Kidney epithelial cell (primary cell): Measurements from ENCODE around the gene AP3B1. TPM values are rescaled to one million over a fixed set of nuclear protein-coding genes. Genes with fewer than 3 reads are reported as not detected.

Experiments used
- DNase-seq: peaks from one replicate; pipeline ENCODE4 v3.0.0-alpha.2; 2010; ENCODE audit warnings: low read depth
- H3K27me3 ChIP-seq: 2 replicates; pipeline ENCODE4 v1.6.0; 2011; ENCODE audit warnings: low read length; ENCODE audit not compliant: control insufficient read depth, insufficient read depth
- H3K36me3 ChIP-seq: 2 replicates; pipeline ENCODE4 v1.5.1; 2011; ENCODE audit warnings: low read length; ENCODE audit not compliant: control insufficient read depth, insufficient read depth
- H3K4me3 ChIP-seq: 2 replicates; pipeline ENCODE4 v1.5.1; 2011; ENCODE audit warnings: low read depth, mild to moderate bottlenecking, control low read depth, low read length
- total RNA-seq: library from RNA; depleted of rRNA; stranded (reverse); fragments of >200 nt; gene quantifications from 2 replicates; pipeline ENCODE4 v1.2.3, GENCODE V29; 2015
- TF ChIP-seq, protein P1 (sequence below): IDR thresholded peaks from 2 replicates; pipeline ENCODE4 v1.5.1; 2011; ENCODE audit warnings: mild to moderate bottlenecking, moderate library complexity, low read length, control low read depth, inconsistent platforms; ENCODE audit not compliant: insufficient read depth, poor library complexity, severe bottlenecking

The AP3B1 gene
- total RNA-seq, 1 donor from 2014 or later = 36.4 TPM

DNA sequence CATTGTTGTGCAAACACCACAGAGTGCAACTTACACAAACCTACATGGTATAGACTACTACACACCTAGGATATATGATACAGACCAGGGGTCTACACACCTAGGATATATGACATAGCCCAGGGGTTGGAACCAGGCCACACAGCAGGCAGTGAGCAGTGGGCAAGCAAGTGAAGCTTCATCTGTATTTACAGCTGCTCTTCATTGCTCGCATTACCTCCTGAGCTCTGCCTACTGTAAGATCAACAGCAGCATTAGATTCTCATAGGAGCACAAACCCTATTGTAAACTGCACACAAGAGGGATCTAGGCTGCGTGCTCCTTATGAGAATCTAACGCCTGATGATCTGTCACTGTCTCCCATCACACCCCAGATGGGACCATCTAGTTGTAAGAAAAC lies 56.6 kb downstream of the AP3B1 start:
- TF ChIP-seq, protein P1, sequence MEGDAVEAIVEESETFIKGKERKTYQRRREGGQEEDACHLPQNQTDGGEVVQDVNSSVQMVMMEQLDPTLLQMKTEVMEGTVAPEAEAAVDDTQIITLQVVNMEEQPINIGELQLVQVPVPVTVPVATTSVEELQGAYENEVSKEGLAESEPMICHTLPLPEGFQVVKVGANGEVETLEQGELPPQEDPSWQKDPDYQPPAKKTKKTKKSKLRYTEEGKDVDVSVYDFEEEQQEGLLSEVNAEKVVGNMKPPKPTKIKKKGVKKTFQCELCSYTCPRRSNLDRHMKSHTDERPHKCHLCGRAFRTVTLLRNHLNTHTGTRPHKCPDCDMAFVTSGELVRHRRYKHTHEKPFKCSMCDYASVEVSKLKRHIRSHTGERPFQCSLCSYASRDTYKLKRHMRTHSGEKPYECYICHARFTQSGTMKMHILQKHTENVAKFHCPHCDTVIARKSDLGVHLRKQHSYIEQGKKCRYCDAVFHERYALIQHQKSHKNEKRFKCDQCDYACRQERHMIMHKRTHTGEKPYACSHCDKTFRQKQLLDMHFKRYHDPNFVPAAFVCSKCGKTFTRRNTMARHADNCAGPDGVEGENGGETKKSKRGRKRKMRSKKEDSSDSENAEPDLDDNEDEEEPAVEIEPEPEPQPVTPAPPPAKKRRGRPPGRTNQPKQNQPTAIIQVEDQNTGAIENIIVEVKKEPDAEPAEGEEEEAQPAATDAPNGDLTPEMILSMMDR = no peak
- Histone ChIP-seq H3K36me3 (no peaks in the 10 kb centered on the region), H3K27me3 (no peaks in the 10 kb centered on the region), H3K4me3 (no peak overlapping the region)
- no peak for DNase-seq

DNA sequence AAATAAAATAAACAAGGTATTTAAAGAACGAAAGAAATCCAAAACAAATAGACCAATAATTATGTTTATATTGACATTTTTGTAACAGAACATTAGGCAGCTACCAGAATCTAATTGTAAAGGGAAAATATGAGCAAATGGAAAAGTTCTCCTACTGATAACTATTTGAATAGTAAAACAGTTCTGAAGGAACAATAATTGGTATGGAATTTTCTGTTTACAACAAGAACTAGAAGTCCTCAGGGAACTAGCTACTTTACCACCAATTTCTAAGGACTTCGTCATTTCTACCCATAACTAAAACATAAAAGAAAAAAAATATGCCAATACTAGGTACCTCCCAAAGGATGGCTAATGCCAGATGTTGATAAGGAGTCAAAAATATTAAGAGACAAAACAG lies 58.5 kb downstream of the AP3B1 start:
- no peak for DNase-seq
- H3K27me3 ChIP-seq = no peaks in the 10 kb centered on the region
- TF ChIP-seq, protein P1 = no peak
- no peak overlapping the region for H3K4me3 ChIP-seq
- H3K36me3 ChIP-seq = no peaks in the 10 kb centered on the region

DNA sequence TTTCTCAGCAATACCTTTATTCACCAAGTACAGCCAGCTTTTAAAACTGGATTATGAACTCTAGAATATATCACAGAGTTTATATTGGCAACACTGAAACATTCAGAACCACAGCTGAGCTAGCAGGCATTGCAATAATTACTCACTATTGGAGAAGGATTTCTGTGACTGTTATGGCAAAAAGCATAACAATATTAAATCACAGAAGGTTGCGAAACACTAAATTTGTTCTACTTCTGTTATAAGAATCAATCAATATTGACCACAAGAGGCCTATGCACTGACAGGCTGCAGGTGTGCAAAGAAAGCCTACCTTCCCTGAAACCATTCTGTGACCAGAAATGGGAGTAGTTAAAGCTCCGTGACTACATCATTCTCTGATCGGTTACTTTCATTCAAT lies 59.2 kb downstream of the AP3B1 start:
- Histone ChIP-seq H3K36me3 (no peaks in the 10 kb centered on the region), H3K27me3 (no peaks in the 10 kb centered on the region), H3K4me3 (no peak overlapping the region)
- no peak for DNase-seq
- TF ChIP-seq, protein P1 = no peak

DNA sequence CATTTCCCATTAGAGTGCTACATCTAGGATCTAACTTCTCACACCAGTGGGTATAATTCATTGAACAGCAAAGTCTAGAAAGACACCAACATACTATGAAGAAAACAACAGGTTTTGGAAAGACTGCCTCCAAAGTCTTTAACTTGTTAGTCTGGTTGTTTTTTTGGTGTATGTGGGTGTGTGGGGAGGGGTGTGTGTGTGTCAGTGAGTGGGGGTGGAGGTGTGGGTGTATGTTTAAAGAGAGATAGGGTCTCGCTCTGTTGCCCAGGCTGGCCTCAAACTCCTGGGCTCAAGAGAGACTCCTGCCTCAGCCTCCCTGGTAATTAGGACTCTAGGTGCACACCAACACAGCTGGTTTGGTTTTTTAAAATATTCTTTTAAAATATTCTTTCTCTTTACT lies 59.7 kb downstream of the AP3B1 start:
- TF ChIP-seq, protein P1 = no peak
- Histone ChIP-seq H3K36me3 (no peaks in the 10 kb centered on the region), H3K4me3 (no peak overlapping the region), H3K27me3 (no peaks in the 10 kb centered on the region)
- DNase-seq = no peak

DNA sequence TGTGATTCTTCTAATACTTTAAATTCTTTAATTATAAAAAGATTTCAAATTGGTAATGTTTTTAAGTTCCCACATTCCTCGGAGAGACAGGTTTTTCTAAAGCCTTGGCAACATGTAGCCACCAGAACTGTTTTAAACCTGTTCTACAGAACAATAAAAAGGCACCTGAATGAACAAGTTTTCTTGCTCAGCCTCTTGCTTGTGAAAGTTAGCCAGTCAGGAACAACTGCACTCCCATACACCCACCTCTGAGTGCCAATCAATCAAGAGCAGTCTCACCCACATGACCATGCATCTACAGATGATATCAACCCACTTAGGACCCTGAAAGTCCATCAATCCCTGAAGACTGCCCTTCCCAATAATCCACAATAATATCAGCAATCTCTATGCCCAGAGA lies 62.3 kb downstream of the AP3B1 start:
- Histone ChIP-seq H3K4me3 (no peak overlapping the region), H3K36me3 (no peaks in the 10 kb centered on the region), H3K27me3 (no peaks in the 10 kb centered on the region)
- no peak for DNase-seq
- TF ChIP-seq, protein P1 = no peak

DNA sequence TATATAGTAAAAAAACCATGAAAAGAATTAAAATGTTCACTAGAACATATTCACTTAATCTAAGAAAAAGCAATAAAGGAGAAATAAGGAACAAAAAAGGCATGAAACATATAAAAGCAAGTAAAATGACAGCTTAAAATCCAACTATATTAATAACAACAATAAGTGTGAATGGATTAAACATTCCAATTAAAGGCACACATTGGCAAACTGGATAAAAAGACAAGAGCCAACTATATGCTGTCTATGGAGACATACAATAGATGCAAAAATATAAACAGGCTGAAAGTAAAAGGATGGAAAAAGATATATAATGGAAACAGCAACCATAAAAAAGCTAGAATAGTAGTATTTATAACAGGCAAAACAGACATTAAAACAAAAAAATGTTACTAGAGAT lies 70.1 kb downstream of the AP3B1 start:
- Histone ChIP-seq H3K36me3 (peaks cover 1% of the 10 kb centered on the region), H3K27me3 (no peaks in the 10 kb centered on the region), H3K4me3 (no peak overlapping the region)
- TF ChIP-seq, protein P1 = no peak
- no peak for DNase-seq
